Astrocyte of the spinal cord (primary cell): Measurements from ENCODE around the gene SLC44A1.

Source experiments
- DNase-seq: peaks from one replicate; pipeline ENCODE4 v3.0.0; 2011; ENCODE audit warnings: low read depth, low spot score
- H3K4me3 ChIP-seq: 2 replicates; pipeline ENCODE4 v1.5.1; 2011; ENCODE audit warnings: low read depth, mild to moderate bottlenecking, low read length, moderate library complexity
- in situ Hi-C: cut with HindIII; loops from 2 replicates; pipeline ENCODE4 v1.10.0; 2017; ENCODE audit warnings: low sequenced_read_pairs
- TF ChIP-seq, protein P1 (sequence below): IDR thresholded peaks from 2 replicates; pipeline ENCODE4 v1.5.1; 2012; ENCODE audit warnings: low read depth, mild to moderate bottlenecking, low read length, inconsistent platforms

Gene SLC44A1

GRCh38 chr9:105341434-105342146 lies 97.1 kb downstream of the SLC44A1 start:
- TF ChIP-seq, protein P1, sequence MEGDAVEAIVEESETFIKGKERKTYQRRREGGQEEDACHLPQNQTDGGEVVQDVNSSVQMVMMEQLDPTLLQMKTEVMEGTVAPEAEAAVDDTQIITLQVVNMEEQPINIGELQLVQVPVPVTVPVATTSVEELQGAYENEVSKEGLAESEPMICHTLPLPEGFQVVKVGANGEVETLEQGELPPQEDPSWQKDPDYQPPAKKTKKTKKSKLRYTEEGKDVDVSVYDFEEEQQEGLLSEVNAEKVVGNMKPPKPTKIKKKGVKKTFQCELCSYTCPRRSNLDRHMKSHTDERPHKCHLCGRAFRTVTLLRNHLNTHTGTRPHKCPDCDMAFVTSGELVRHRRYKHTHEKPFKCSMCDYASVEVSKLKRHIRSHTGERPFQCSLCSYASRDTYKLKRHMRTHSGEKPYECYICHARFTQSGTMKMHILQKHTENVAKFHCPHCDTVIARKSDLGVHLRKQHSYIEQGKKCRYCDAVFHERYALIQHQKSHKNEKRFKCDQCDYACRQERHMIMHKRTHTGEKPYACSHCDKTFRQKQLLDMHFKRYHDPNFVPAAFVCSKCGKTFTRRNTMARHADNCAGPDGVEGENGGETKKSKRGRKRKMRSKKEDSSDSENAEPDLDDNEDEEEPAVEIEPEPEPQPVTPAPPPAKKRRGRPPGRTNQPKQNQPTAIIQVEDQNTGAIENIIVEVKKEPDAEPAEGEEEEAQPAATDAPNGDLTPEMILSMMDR = no peak

DNA sequence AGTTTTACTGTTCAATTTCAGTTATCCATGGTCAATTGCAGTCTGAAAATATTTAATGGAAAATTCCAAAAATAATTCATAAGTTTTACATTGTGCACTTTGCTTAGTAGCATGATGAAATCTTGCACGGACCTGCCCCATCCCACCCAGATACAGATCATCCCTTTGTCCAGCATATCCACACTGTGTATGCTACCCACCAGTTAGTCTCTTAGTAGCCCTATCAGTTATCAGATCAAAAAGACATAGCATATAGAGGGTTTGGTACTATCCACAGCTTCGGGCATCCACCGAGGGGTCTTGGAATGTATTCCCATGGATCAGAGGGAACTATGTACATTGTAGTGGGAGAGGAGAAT lies 97.7 kb downstream of the SLC44A1 start:
- in situ Hi-C loops = no loop called here
- DNase-seq = no peak
- no peak overlapping the region for H3K4me3 ChIP-seq
- TF ChIP-seq, protein P1 = no peak

More at GRCh38 chr9:105341434-105342146, 97.1 kb downstream of the SLC44A1 start:
- DNase-seq = peak; percentile 60
- in situ Hi-C loops = no loop called here
- H3K4me3 ChIP-seq = no peak overlapping the region

DNA sequence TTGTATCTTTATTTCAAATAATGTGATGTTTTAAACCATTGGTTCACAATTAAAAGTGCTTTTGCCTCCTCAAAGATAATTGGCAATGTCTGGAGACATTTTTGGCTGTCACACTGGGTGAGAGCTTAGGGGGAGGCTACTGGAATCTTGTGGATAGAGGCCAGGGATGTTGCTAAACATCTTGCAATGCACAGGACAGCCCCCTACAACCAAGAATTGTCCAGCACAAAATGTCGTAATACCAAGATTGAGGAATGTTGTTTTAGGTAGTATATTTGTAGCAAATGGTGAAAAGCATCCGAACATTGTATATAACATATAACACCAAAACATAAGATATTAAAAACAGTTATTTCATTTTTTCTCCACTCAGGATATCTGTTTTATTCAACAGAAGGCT lies 99.8 kb downstream of the SLC44A1 start:
- in situ Hi-C loops = no loop called here
- H3K4me3 ChIP-seq = no peak overlapping the region
- no peak for DNase-seq
- TF ChIP-seq, protein P1 = no peak

- no peak overlapping the region for H3K4me3 ChIP-seq
- no peak for DNase-seq
- TF ChIP-seq, protein P1 = no peak
- in situ Hi-C loops = no loop called here
Observed at GRCh38 chr9:105345626-105346025, 101.2 kb downstream of the SLC44A1 start.

GRCh38 chr9:105346273-105346672 lies 101.8 kb downstream of the SLC44A1 start:
- TF ChIP-seq, protein P1 = no peak
- in situ Hi-C loops = no loop called here
- no peak for DNase-seq
- no peak overlapping the region for H3K4me3 ChIP-seq

DNA sequence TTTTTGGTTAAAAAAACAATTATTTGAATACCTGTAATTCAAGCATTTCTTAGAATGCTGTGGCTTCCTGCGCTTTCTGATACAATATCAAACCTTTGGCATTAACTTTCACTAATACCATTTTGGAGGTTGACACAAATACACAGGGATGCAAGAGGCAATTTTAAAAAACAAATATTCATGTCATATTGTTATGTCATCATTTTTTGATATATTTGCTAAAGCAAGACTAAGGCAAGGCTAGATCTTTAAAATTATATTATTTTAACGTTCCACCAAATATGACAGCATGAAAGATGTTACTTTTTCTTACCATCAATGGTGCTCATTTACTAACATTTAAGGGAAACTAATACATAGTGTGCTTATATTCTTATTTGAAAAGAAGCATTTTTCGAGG lies 110.0 kb downstream of the SLC44A1 start:
- TF ChIP-seq, protein P1 = no peak
- in situ Hi-C loops = no loop called here
- DNase-seq = no peak
- H3K4me3 ChIP-seq = no peak overlapping the region
